K562 (cell line): ENCODE results near the gene RHO. TPM values are rescaled to one million over a fixed set of nuclear protein-coding genes. Genes with fewer than 3 reads are reported as not detected.

Source experiments
- ATAC-seq: fragments of 200-7000 bp; cut with Tn5 transposase; 3 replicates; pipeline ENCODE4 v1.9.1; 2020; ENCODE audit warnings: moderate library complexity
- BruUV-seq: library from RNA; stranded (reverse); fragments of 400-500 nt; replicated peaks from 2 replicates; lab custom pipeline; 2021; lab: Mats Ljungman, UMichigan
- CTCF ChIA-PET: fragments of 300-600 bp; formaldehyde crosslinking; extraction: SDS; loops from one replicate; lab custom pipeline; 2021; ENCODE audit warnings: low intra/inter-chr PET ratio; lab: Yijun Ruan, JAX
- POLR2A ChIA-PET: fragments of 300-600, 350-650 bp; sonication (Branson Sonifier 250); formaldehyde crosslinking; extraction: SDS; loops from one replicate; lab custom pipeline; 2021; ENCODE audit warnings: antibody characterized with exemption, inconsistent platforms; lab: Yijun Ruan, JAX
- DNase-seq, 4 experiments: peaks; one replicate each; pipeline versions ENCODE4 v3.0.0 to v3.0.0-alpha.2; 2011 to 2018; ENCODE audit warnings: low spot score in 3 of 4, mixed read lengths in 3 of 4; ENCODE audit errors: extremely low read depth in 1 of 4
- FAIRE-seq: peaks from 2 replicates; lab custom pipeline; 2011; peaks lifted over from hg19 to GRCh38; lab: Jason Lieb, UNC
- H2AFZ ChIP-seq: 2 replicates; pipeline ENCODE4 v1.6.0; 2011; ENCODE audit warnings: low read depth, low read length, control low read depth, inconsistent platforms
- H3K27ac ChIP-seq: fragments of 200-600 bp; 3 replicates; pipeline ENCODE4 v1.8.0; 2011; ENCODE audit warnings: low read depth, mild to moderate bottlenecking, control low read depth, inconsistent platforms, low read length, moderate library complexity, mixed read lengths; ENCODE audit errors: extremely low read depth
- H3K27me3 ChIP-seq, 2 experiments: fragments of 300-600 bp in 1 of 2; 2 replicates in 1 of 2; 3 replicates in 1 of 2; pipeline versions ENCODE4 v1.6.0 to v1.8.0; 2011; ENCODE audit warnings: inconsistent platforms in 2 of 2, low read length in 2 of 2, mild to moderate bottlenecking in 1 of 2, mixed read lengths in 1 of 2, moderate library complexity in 1 of 2; ENCODE audit not compliant: control insufficient read depth in 2 of 2, insufficient read depth in 2 of 2
- H3K36me3 ChIP-seq: fragments of 300-600 bp; 3 replicates; pipeline ENCODE4 v1.8.0; 2011; ENCODE audit warnings: mild to moderate bottlenecking, low read length, inconsistent platforms; ENCODE audit not compliant: control insufficient read depth, insufficient read depth
- H3K4me1 ChIP-seq, 2 experiments: fragments of 200-600 bp in 1 of 2; replicated peaks in 1 of 2; 2 replicates in 1 of 2; 3 replicates in 1 of 2; pipeline versions ENCODE4 v1.5.1 to v1.8.0; 2011; ENCODE audit warnings: inconsistent platforms in 2 of 2, low read length in 2 of 2, mild to moderate bottlenecking in 1 of 2, mixed read lengths in 1 of 2, moderate library complexity in 1 of 2; ENCODE audit not compliant: control insufficient read depth in 2 of 2, insufficient read depth in 2 of 2
- H3K4me2 ChIP-seq: 2 replicates; pipeline ENCODE4 v1.6.1; 2011; ENCODE audit warnings: low read length, control low read depth, inconsistent platforms, mixed read lengths; ENCODE audit not compliant: insufficient read depth
- H3K4me3 ChIP-seq: fragments of 200-600 bp; sonication (generic), shearing (Covaris generic); 2 replicates; pipeline ENCODE4 v1.5.1; 2016; ENCODE audit warnings: control low read depth, inconsistent platforms
- H3K79me2 ChIP-seq: fragments of 200-600 bp; 3 replicates; pipeline ENCODE4 v1.8.0; 2011; ENCODE audit warnings: low read length, inconsistent platforms; ENCODE audit not compliant: control insufficient read depth, insufficient read depth
- H3K9ac ChIP-seq, 2 experiments: 2 replicates each; pipeline versions ENCODE4 v1.6.0 to v1.6.1; 2011; ENCODE audit warnings: low read depth in 2 of 2, low read length in 2 of 2, control low read depth in 1 of 2, inconsistent platforms in 1 of 2, mild to moderate bottlenecking in 1 of 2, mixed read lengths in 1 of 2; ENCODE audit not compliant: insufficient read depth in 1 of 2
- H3K9me1 ChIP-seq: one replicate; pipeline ENCODE4 v1.6.0; 2011; ENCODE audit warnings: inconsistent platforms, mild to moderate bottlenecking, low read length, moderate library complexity; ENCODE audit not compliant: control insufficient read depth, insufficient read depth
- H3K9me3 ChIP-seq: replicated peaks from 2 replicates; pipeline ENCODE4 v1.5.1; 2011; ENCODE audit warnings: low read depth, low read length, inconsistent platforms; ENCODE audit not compliant: control insufficient read depth, insufficient read depth
- H4K20me1 ChIP-seq: replicated peaks from 2 replicates; pipeline ENCODE4 v1.6.1; 2011; ENCODE audit warnings: low read length, inconsistent platforms, mixed read lengths; ENCODE audit not compliant: control insufficient read depth, insufficient read depth
- PML ChIP-seq: IDR thresholded peaks from 2 replicates; pipeline ENCODE4 v1.6.1; 2012; ENCODE audit warnings: low read length, inconsistent platforms
- POLR2B ChIP-seq: fragments of 450-650 bp; IDR thresholded peaks from 2 replicates; pipeline ENCODE4 v1.6.1; 2018; ENCODE audit warnings: low read depth; ENCODE audit not compliant: partially characterized antibody
- POLR3A ChIP-seq: IDR thresholded peaks from 2 replicates; pipeline ENCODE4 v1.6.1; 2011; ENCODE audit warnings: borderline replicate concordance, mild to moderate bottlenecking, moderate library complexity; ENCODE audit not compliant: insufficient read length, insufficient read depth; ENCODE audit errors: extremely low read depth
- PPARD ChIP-seq: fragments of 250-450 bp; sonication (Bioruptor Pico); IDR thresholded peaks from 2 replicates; pipeline ENCODE4 v1.8.0; 2022; ENCODE audit warnings: inconsistent platforms, mild to moderate bottlenecking, moderate library complexity
- RBM34 ChIP-seq: fragments of 200-400 bp; formaldehyde crosslinking; IDR thresholded peaks from 2 replicates; pipeline ENCODE4 v1.6.1; 2018; ENCODE audit warnings: low read length, borderline replicate concordance; ENCODE audit not compliant: insufficient read depth
- RUNX1 ChIP-seq: sonication (generic); IDR thresholded peaks from 2 replicates; pipeline ENCODE4 v1.6.1; 2016; ENCODE audit warnings: antibody characterized with exemption, low read depth
- ZNF76 ChIP-seq: fragments of 250-450 bp; sonication (Bioruptor Pico); IDR thresholded peaks from 2 replicates; pipeline ENCODE4 v1.4.0; 2020; ENCODE audit warnings: mild to moderate bottlenecking, moderate library complexity, borderline replicate concordance
- WGBS: fragments of 100-300 bp; shearing (Covaris generic); methylation state at CpG from one replicate; pipeline ENCODE4 v1.1.6; 2016; ENCODE audit warnings: low coverage, mixed read lengths; ENCODE audit not compliant: insufficient coverage; ENCODE audit errors: missing lambda C conversion rate; 5-methylcytosine and 5-hydroxymethylcytosine counted together
- in situ Hi-C: fragments of 300-500 bp; cut with MboI; formaldehyde crosslinking; loops from 4 replicates; pipeline ENCODE4 v1.15.0; 2018; ENCODE audit warnings: inconsistent platforms, mixed read lengths
- intact Hi-C: fragments of 100-400 bp; cut with micrococcal nuclease; formaldehyde crosslinking; loops from 2 replicates; pipeline ENCODE4 v1.14.2; 2022
- polyA plus RNA-seq, 8 experiments: library from polyadenylated mRNA; depleted of rRNA in 4 of 8; stranded (reverse) in 5 of 8; unstranded in 3 of 8; fragments of >200 nt; fragmentation: Nextera tagmentation in 2 of 8; fragmentation: Illumina TruSeq in 1 of 8; extraction: Ambion mirVana in 2 of 8; extraction: Trizol in 1 of 8; gene quantifications; 2 replicates each; pipeline versions ENCODE4 v1.2.1 to v1.2.3, GENCODE V29; 2011 to 2014; ENCODE audit warnings: inconsistent platforms in 1 of 8, missing spikeins in 1 of 8
- total RNA-seq, 7 experiments: library from RNA; depleted of rRNA in 6 of 7; stranded (reverse); fragments of >200 nt in 6 of 7; fragmentation: Illumina TruSeq in 2 of 7; extraction: Trizol in 2 of 7; gene quantifications; 2 replicates each; pipeline versions ENCODE4 v1.2.1 to v1.2.3, GENCODE V29; 2011 to 2021; ENCODE audit warnings: low replicate concordance in 1 of 7

RHO gene
- total and polyA plus RNA-seq, 9 of the 15 experiments (the other 6 are each of a cell fraction or from before 2014, with no cell fraction given): not detected

- FAIRE-seq: no peak
- H3K9me1 ChIP-seq: no peaks in the 10 kb centered on the region
- no peak overlapping the region for H3K27ac ChIP-seq
- peak; percentile 62 for ATAC-seq
- intact Hi-C loops: no loop called here
- no peaks in the 10 kb centered on the region for H3K27me3 ChIP-seq
- peaks cover 29% of the 10 kb centered on the region; the same call in 1 of the 3 replicates for H3K36me3 ChIP-seq
- no peaks in the 10 kb centered on the region for H4K20me1 ChIP-seq
- 86% methylated on average over 4 of the region's 18 CpGs for WGBS
- BruUV-seq: no TSS peak
- H3K4me2 ChIP-seq: no peak overlapping the region
- DNase-seq: no peak
- peaks cover 0 to 35% of the 10 kb centered on the region in 2 experiments; a peak in 3 of 5 replicates for H3K4me1 ChIP-seq
- TF ChIP-seq POLR3A (no peak), RBM34 (no peak), PML (no peak), PPARD (CRISPR knock-in tag) (no peak), POLR2B (no peak), RUNX1 (no peak), ZNF76 (CRISPR knock-in tag) (no peak)
- ChIA-PET POLR2A (interaction anchor here (0.9 kb wide), 1 partner anchor 11 kb away, joined by 3 read pairs; no protein-coding TSS in a partner anchor), CTCF (no interaction called here)
- no peak overlapping the region for H3K9ac ChIP-seq
- in situ Hi-C loops: no loop called here
- H3K4me3 ChIP-seq: no peak overlapping the region
- no peaks in the 10 kb centered on the region for H3K79me2 ChIP-seq
- no peaks in the 10 kb centered on the region for H3K9me3 ChIP-seq
- no peak overlapping the region for H2AFZ ChIP-seq
Measured at GRCh38 chr3:129560911-129561594, 32.6 kb downstream of the RHO start.
